HepG2 (cell line): ENCODE data around the gene ATPAF2. TPM values are rescaled to one million over a fixed set of nuclear protein-coding genes. Genes with fewer than 3 reads are reported as not detected.

Experiments used
- ATAC-seq: fragments of 200-7000 bp; cut with Tn5 transposase; 3 replicates; pipeline ENCODE4 v1.9.1; 2020; ENCODE audit warnings: mild to moderate bottlenecking, moderate library complexity
- BruUV-seq: library from RNA; stranded (reverse); fragments of 400-500 nt; replicated peaks from 2 replicates; lab custom pipeline; 2021; lab: Mats Ljungman, UMichigan
- CTCF ChIA-PET: fragments of 300-600 bp; formaldehyde crosslinking; extraction: SDS; loops from one replicate; lab custom pipeline; 2021; ENCODE audit warnings: low total read pairs, inconsistent platforms, low intra/inter-chr PET ratio; lab: Yijun Ruan, JAX
- POLR2A ChIA-PET: fragments of 350-600 bp; sonication (Branson Sonifier 250); formaldehyde crosslinking; loops from one replicate; lab custom pipeline; 2020; ENCODE audit warnings: antibody characterized with exemption, inconsistent platforms; lab: Yijun Ruan, JAX
- DNase-seq: peaks from one replicate; pipeline ENCODE4 v3.0.0-alpha.2; 2015; ENCODE audit warnings: low spot score
- FAIRE-seq: peaks from 3 replicates; lab custom pipeline; 2011; peaks lifted over from hg19 to GRCh38; lab: Jason Lieb, UNC
- H2AFZ ChIP-seq: one replicate; pipeline ENCODE4 v1.6.1; 2011; ENCODE audit warnings: low read length, inconsistent platforms
- H3K27ac ChIP-seq: fragments of 300-600 bp; 3 replicates; pipeline ENCODE4 v1.8.0; 2011; ENCODE audit warnings: mixed run types, mild to moderate bottlenecking, mixed read lengths, low read length, inconsistent platforms; ENCODE audit not compliant: insufficient read depth; ENCODE audit errors: extremely low read length
- H3K27me3 ChIP-seq, 2 experiments: fragments of 200-600 bp in 1 of 2; 2 replicates in 1 of 2; 3 replicates in 1 of 2; pipeline versions ENCODE4 v1.6.0 to v1.8.0; 2011; ENCODE audit warnings: low read length in 2 of 2, mild to moderate bottlenecking in 2 of 2, moderate library complexity in 2 of 2, inconsistent platforms in 1 of 2; ENCODE audit not compliant: insufficient read depth in 2 of 2, control insufficient read depth in 1 of 2
- H3K36me3 ChIP-seq, 2 experiments: fragments of 200-600 bp in 1 of 2; replicated peaks in 1 of 2; 2 replicates in 1 of 2; 3 replicates in 1 of 2; pipeline versions ENCODE4 v1.5.1 to v1.8.0; 2011; ENCODE audit warnings: low read length in 2 of 2, inconsistent platforms in 1 of 2; ENCODE audit not compliant: insufficient read depth in 2 of 2, control insufficient read depth in 1 of 2
- H3K4me1 ChIP-seq: 2 replicates; pipeline ENCODE4 v1.5.1; 2012; ENCODE audit warnings: low read length, inconsistent platforms; ENCODE audit not compliant: insufficient read depth
- H3K4me2 ChIP-seq: 2 replicates; pipeline ENCODE4 v1.6.0; 2011; ENCODE audit warnings: low read depth, low read length, inconsistent platforms
- H3K4me3 ChIP-seq, 3 experiments: fragments of 200-600 bp in 1 of 3; sonication (generic), shearing (Covaris generic) in 1 of 3; replicated peaks in 1 of 3; 2 replicates each; pipeline ENCODE4 v1.5.1; 2011 to 2016; ENCODE audit warnings: low read length in 3 of 3, inconsistent platforms in 2 of 3, low read depth in 2 of 3, mild to moderate bottlenecking in 2 of 3, control low read depth in 1 of 3, mixed read lengths in 1 of 3; ENCODE audit not compliant: insufficient read depth in 1 of 3
- H3K79me2 ChIP-seq: one replicate; pipeline ENCODE4 v1.6.1; 2011; ENCODE audit warnings: low read length, inconsistent platforms; ENCODE audit not compliant: insufficient read depth
- H3K9ac ChIP-seq: 2 replicates; pipeline ENCODE4 v1.6.0; 2011; ENCODE audit warnings: mild to moderate bottlenecking, low read depth, low read length, inconsistent platforms; ENCODE audit not compliant: insufficient read depth
- H3K9me3 ChIP-seq: 2 replicates; pipeline ENCODE4 v1.5.1; 2012; ENCODE audit warnings: mild to moderate bottlenecking, low read length
- H4K20me1 ChIP-seq: 2 replicates; pipeline ENCODE4 v1.6.0; 2011; ENCODE audit warnings: inconsistent platforms, mild to moderate bottlenecking, low read length, moderate library complexity; ENCODE audit not compliant: insufficient read depth
- GTF3A ChIP-seq: sonication (generic); formaldehyde crosslinking; conservative IDR thresholded peaks from 2 replicates; pipeline ENCODE4 v1.4.0; 2020; ENCODE audit warnings: mild to moderate bottlenecking, missing genetic modification reagents
- SNRNP70 ChIP-seq: fragments of 200-400 bp; formaldehyde crosslinking; IDR thresholded peaks from 2 replicates; pipeline ENCODE4 v1.6.1; 2017; ENCODE audit warnings: mild to moderate bottlenecking, low read depth, low read length, moderate library complexity
- TSC22D2 ChIP-seq: sonication (generic); formaldehyde crosslinking; IDR thresholded peaks from 2 replicates; pipeline ENCODE4 v1.5.1; 2020; ENCODE audit warnings: missing genetic modification reagents, mild to moderate bottlenecking, borderline replicate concordance
- WGBS: methylation state at CpG from one replicate; pipeline ENCODE4 v1.1.6; 2017; ENCODE audit warnings: low lambda C conversion rate; 5-methylcytosine and 5-hydroxymethylcytosine counted together
- in situ Hi-C: cut with HindIII; loops from 2 replicates; pipeline ENCODE4 v1.10.0; 2017; ENCODE audit warnings: low pct_unique_long_range_greater_than_20kb; ENCODE audit not compliant: extremely low pct_ligation_motif_present
- intact Hi-C: fragments of 100-400 bp; cut with micrococcal nuclease; formaldehyde crosslinking; loops from one replicate; pipeline ENCODE4 v1.10.0; 2022; ENCODE audit not compliant: unreplicated experiment
- polyA plus RNA-seq, 8 experiments: library from polyadenylated mRNA; depleted of rRNA in 3 of 8; stranded (reverse) in 7 of 8; unstranded in 1 of 8; fragments of >200 nt; fragmentation: Illumina TruSeq in 4 of 8; extraction: Trizol in 4 of 8; gene quantifications; 2 replicates each; pipeline versions ENCODE4 v1.2.1 to v1.2.3, GENCODE V29; 2011 to 2016; ENCODE audit warnings: low read depth in 4 of 8, missing spikeins in 1 of 8, mixed read lengths in 1 of 8; ENCODE audit not compliant: insufficient read depth in 1 of 8
- total RNA-seq, 5 experiments: library from RNA; depleted of rRNA; stranded (reverse); fragments of >200 nt; fragmentation: Illumina TruSeq; extraction: Trizol; gene quantifications; 2 replicates each; pipeline ENCODE4 v1.2.3, GENCODE V29; 2016; ENCODE audit warnings: low read depth in 1 of 5
- TF ChIP-seq, protein P1 (sequence below): sonication (generic); formaldehyde crosslinking; IDR thresholded peaks from 2 replicates; pipeline ENCODE4 v1.5.0; 2020; ENCODE audit warnings: mild to moderate bottlenecking, missing genetic modification reagents
- TF ChIP-seq, protein P2 (sequence below), 2 experiments: sonication (generic) in 1 of 2; formaldehyde crosslinking in 1 of 2; IDR thresholded peaks; 2 replicates each; pipeline versions ENCODE4 v1.4.0 to v1.6.1; 2016 to 2020; ENCODE audit warnings: borderline replicate concordance in 1 of 2, low read depth in 1 of 2, mild to moderate bottlenecking in 1 of 2, missing genetic modification reagents in 1 of 2

The ATPAF2 gene
- total and polyA plus RNA-seq, 2 of the 13 experiments (the other 11 are each of a cell fraction or from before 2014, with no cell fraction given): 15.0 to 16.5 TPM

DNA sequence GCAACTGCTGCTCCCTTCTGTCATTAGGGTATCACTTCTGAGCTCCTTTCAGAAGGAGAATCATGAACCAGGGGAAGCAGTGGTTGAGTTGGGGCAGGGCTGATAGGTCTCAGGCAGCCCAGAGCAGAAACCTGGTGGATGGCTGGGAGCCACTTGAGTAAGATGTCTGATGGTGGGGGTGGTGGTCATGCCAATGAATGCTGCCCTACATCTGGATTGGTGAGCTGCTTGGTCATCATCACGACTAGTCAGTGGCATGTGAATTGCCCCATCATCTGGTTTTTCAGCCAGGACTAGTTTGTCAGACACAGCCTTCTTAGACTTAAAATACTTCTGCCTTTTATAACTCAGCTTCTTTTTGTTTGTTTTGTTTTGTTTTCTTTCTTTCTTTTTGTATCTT lies 2.8 kb upstream of the ATPAF2 start:
- peaks cover 21% of the 10 kb centered on the region for H3K79me2 ChIP-seq
- TSS peak; percentile 34 for BruUV-seq

More for the DNA sequence above, 2.8 kb upstream of the ATPAF2 start:
- TF ChIP-seq TSC22D2 (CRISPR knock-in tag) (no peak), SNRNP70 (no peak), GTF3A (CRISPR knock-in tag) (no peak)
- TF ChIP-seq, protein P1, sequence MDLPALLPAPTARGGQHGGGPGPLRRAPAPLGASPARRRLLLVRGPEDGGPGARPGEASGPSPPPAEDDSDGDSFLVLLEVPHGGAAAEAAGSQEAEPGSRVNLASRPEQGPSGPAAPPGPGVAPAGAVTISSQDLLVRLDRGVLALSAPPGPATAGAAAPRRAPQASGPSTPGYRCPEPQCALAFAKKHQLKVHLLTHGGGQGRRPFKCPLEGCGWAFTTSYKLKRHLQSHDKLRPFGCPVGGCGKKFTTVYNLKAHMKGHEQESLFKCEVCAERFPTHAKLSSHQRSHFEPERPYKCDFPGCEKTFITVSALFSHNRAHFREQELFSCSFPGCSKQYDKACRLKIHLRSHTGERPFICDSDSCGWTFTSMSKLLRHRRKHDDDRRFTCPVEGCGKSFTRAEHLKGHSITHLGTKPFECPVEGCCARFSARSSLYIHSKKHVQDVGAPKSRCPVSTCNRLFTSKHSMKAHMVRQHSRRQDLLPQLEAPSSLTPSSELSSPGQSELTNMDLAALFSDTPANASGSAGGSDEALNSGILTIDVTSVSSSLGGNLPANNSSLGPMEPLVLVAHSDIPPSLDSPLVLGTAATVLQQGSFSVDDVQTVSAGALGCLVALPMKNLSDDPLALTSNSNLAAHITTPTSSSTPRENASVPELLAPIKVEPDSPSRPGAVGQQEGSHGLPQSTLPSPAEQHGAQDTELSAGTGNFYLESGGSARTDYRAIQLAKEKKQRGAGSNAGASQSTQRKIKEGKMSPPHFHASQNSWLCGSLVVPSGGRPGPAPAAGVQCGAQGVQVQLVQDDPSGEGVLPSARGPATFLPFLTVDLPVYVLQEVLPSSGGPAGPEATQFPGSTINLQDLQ (CRISPR knock-in tag): no peak
- TF ChIP-seq, protein P2, sequence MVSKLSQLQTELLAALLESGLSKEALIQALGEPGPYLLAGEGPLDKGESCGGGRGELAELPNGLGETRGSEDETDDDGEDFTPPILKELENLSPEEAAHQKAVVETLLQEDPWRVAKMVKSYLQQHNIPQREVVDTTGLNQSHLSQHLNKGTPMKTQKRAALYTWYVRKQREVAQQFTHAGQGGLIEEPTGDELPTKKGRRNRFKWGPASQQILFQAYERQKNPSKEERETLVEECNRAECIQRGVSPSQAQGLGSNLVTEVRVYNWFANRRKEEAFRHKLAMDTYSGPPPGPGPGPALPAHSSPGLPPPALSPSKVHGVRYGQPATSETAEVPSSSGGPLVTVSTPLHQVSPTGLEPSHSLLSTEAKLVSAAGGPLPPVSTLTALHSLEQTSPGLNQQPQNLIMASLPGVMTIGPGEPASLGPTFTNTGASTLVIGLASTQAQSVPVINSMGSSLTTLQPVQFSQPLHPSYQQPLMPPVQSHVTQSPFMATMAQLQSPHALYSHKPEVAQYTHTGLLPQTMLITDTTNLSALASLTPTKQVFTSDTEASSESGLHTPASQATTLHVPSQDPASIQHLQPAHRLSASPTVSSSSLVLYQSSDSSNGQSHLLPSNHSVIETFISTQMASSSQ (IDR thresholded peaks at IDR 0.05; ENCODE audit: low read depth): no peak
- TF ChIP-seq, protein P2 (CRISPR knock-in tag; IDR thresholded peaks at IDR 0.05; ENCODE audit: borderline replicate concordance): no peak
- Histone ChIP-seq H3K9me3 (no peaks in the 10 kb centered on the region), H3K27me3 (no peaks in the 10 kb centered on the region; a peak in 1 of 5 replicates), H3K4me1 (peaks cover 47% of the 10 kb centered on the region), H3K27ac (no peak overlapping the region), H2AFZ (no peak overlapping the region), H3K36me3 (peaks cover 3 to 7% of the 10 kb centered on the region in 2 experiments; a peak in 4 of 5 replicates), H4K20me1 (no peaks in the 10 kb centered on the region), H3K9ac (peak overlapping the region; percentile 32; the same call in 1 of the 2 replicates), H3K4me2 (no peak overlapping the region; the same call in 1 of the 2 replicates), H3K4me3 (no peak overlapping the region)
- in situ Hi-C loops (no loop called here), intact Hi-C loops (no loop called here)
- FAIRE-seq: no peak
- ATAC-seq: no peak
- CTCF ChIA-PET: no interaction called here
- POLR2A ChIA-PET: no interaction called here
- WGBS: 83% methylated on average over 1 of the region's 1 CpG
- no peak for DNase-seq
